HFF-Myc (cell line): ENCODE results near the gene UNC45A.

Experiments
- DNase-seq: peaks from one replicate; pipeline ENCODE4 v3.0.0-alpha.2; 2011; ENCODE audit warnings: low read depth; ENCODE audit errors: extremely low read depth
- H3K4me3 ChIP-seq: replicated peaks from 2 replicates; pipeline ENCODE4 v1.5.1; 2011; ENCODE audit warnings: low read depth, mild to moderate bottlenecking, control low read depth, low read length
- CTCF ChIP-seq: IDR thresholded peaks from 2 replicates; pipeline ENCODE4 v1.5.1; 2012; ENCODE audit warnings: mild to moderate bottlenecking, low read depth, low read length, control low read depth; ENCODE audit errors: missing control alignments

The UNC45A gene

GRCh38 chr15:90931828-90932659 lies 3.0 kb upstream of the UNC45A start, which contains the start of gene HDDC3:
Gene HDDC3 (minus strand): TSS chr15:90932549. CDS start chr15:90932540, 9 bp downstream.
- H3K4me3 ChIP-seq, result peak within 1 kb of the TSS; percentile 92
- TF ChIP-seq CTCF, result peak; percentile 93
- peak; percentile 36 for DNase-seq

DNA sequence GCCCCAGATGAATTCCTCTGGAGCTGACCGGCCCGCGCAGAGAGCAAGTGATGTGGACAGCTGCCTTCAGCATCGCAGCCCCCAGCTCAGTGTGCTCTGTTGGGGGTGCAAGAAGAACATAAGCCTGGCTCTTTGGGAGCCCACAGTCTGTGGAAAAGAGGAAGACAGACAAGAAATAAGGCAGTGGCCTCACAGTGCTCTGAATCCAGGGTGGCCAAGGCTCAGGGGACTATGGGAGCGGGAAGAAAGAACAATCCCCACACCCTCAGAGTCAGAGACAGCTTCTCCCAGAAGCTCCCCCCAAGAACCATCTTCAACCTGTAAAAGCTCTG lies 2.5 kb upstream of the UNC45A start:
- no peak for DNase-seq
- peak overlapping the region; percentile 92 for H3K4me3 ChIP-seq
- no peak for TF ChIP-seq CTCF

DNA sequence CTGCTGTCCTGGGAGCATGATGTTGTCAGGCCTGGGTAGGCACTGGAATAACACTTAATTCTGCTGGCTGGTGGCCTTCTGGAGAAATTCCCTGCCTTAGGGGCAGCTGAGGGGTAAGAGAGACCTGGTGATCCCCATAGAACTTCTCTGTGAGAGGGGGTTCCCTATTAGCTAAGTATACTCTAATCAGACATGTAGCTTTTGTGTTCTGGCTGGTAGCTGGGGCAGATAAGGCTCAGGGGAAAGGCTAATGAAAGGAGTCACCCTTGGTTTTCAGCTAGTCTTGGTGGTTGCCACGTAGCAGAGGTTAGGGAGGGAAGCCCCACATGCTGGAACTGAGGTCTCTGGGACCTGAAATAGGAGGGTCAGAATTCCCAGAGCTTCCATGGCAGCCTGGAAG lies 1.8 kb upstream of the UNC45A start:
- no peak for TF ChIP-seq CTCF
- DNase-seq, result no peak
- no peak overlapping the region for H3K4me3 ChIP-seq

- DNase-seq, result peak; percentile 65
- H3K4me3 ChIP-seq, result peak overlapping the region; percentile 82
- TF ChIP-seq CTCF, result peak; percentile 91
These were observed 683 bp upstream of the UNC45A start for GRCh38 chr15:90934256-90934948.

- peak overlapping the region; percentile 82 for H3K4me3 ChIP-seq
- no peak for TF ChIP-seq CTCF
- no peak for DNase-seq
These were observed 1.7 kb downstream of the UNC45A start for GRCh38 chr15:90936823-90937222.

GRCh38 chr15:90938261-90938660 lies 3.2 kb downstream of the UNC45A start:
- DNase-seq, result no peak
- TF ChIP-seq CTCF, result no peak
- no peak overlapping the region for H3K4me3 ChIP-seq
